8988T (cell line): ENCODE data around the gene SRXN1.
"Not testable (repeated sequence)": the region's sequence is repeated elsewhere in the genome, so short reads cannot be mapped to it uniquely, and the experiment has no call there.

Experiments
- DNase-seq: peaks from one replicate; pipeline ENCODE4 v3.0.0; 2011

SRXN1 gene

DNA sequence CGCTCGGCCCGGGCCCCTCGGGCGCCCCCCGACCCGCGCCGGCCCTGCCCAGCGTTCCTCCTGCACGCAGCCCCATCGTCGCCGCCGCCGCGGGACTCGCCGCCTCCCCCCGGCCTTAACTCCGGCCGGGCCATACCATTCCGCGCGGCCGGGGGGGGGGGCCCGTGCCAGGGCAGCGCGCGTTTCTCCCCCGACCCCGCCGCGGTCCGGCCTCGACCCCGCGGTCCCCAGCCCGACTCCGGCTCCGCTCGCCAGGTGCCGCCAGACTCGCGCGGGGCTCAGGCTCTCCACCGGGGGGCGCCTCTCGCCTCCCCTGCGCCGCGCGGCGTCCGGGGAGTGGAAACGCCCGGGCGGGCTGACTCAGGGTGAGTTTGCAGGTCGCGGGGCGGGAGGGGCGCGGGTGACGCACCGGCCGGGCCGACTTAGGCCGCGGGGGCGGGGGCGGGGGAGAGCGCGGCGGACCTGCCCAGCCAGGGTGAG, at the start of gene SRXN1:
TSS of gene SRXN1 (minus strand) at position 91 of the 480 bp plus-strand sequence. CDS start at position 76, 15 bp downstream.
- DNase-seq, result peak; percentile 95

GRCh38 chr20:701401-702129, 48.6 kb upstream of the SRXN1 start:
- no peak for DNase-seq

GRCh38 chr20:699811-700338, 46.9 kb upstream of the SRXN1 start:
- DNase-seq, result no peak

- DNase-seq, result no peak
Observed at GRCh38 chr20:699342-699741, 46.3 kb upstream of the SRXN1 start.

DNA sequence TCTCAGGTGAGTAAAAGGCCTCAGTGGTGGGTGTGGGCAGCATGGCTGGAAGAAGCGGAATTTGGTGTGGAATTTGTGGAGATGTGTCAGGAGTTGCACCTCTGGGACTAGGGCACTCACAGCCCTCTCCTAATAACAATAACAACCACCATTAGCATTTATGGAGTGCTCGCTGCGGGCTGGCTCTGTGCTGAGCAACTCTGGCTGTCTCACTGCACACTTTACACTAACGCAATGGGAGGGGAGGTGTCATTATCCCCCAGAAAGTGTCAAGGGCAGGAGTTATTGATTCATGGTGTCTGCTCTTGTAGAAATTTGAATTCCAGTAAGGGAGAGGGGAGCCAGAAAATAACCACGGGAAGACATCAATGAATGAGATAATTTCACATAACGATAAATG, 45.3 kb upstream of the SRXN1 start:
- DNase-seq, result no peak

GRCh38 chr20:697826-698225, 44.8 kb upstream of the SRXN1 start:
- DNase-seq, result no peak

DNA sequence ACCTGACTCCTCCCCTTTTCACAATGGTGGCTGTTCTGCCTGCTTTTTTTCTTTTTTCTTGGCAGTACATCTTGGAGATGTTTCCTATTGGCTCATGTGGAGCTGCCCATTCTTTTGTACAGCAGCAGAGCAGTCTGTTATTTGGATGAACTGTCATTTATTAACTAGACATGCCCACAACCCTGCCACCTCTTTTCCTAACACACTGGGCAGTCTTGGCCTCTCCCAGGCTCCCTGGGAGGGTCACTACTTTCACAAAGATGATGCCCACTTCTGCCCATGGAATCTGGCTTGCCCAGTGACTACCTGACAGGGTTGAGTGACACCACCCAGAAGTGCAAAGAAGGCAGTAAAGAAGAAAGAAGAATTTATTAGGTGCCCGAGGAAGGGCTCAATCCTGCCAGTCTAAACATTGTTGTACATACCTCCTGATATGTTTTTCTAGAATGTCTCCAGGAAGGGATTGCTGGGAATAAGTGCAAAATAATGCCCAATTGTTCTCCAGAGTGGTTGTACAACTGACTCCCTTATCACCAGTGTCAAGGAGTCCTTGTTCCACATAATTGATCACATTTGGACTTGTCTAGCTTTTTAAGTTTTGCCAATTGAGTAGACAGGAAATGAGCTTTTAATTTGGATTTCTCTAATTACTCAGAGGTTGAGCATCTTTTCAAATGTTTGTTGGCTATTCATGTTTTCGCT, 42.3 kb upstream of the SRXN1 start:
- no peak for DNase-seq

- no peak for DNase-seq
Observed at GRCh38 chr20:694496-694895, 41.5 kb upstream of the SRXN1 start.

DNA sequence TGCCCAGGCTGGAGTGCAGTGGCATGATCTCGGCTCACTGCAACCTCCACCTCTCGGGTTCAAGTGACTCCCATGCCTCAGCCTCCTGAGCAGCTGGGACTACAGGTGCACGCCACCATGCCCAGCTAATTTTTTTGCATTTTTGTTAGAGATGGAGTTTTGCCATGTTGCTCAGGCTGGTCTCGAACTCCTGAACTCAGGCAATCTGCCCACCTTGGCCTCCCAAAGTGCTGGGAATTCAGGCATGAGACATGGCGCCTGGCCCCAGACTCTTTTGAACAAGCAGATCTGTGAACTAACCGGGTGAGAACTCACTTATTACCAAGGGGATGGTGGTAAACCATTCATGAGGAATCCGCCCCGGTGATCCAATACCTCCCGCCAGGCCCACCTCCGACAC, 40.8 kb upstream of the SRXN1 start:
- DNase-seq, result not testable (repeated sequence)

GRCh38 chr20:692044-692443, 39.0 kb upstream of the SRXN1 start:
- no peak for DNase-seq

- DNase-seq, result no peak
Observed at GRCh38 chr20:689947-690346, 36.9 kb upstream of the SRXN1 start.

GRCh38 chr20:689348-689747, 36.3 kb upstream of the SRXN1 start:
- no peak for DNase-seq

DNA sequence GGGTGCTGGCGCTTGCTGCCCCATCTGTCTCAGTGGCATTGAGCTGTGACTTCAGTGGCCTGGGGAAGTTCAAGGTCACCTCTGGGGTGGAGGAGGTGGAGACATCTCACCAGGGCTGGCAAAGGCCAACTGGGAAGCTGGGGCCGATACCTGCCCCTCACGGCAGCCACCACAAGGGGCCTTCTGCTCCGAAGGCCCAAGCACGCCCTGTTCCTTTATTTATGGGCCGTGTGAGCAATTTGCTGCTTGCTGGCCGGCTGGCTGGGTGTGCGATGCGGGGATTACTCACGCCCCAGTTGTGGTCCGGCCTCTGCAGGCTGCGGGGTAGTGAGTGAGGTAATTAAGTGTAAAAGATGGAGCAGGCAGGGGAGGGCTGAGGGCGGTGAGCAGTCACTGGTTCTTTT, 35.8 kb upstream of the SRXN1 start:
- no peak for DNase-seq

DNA sequence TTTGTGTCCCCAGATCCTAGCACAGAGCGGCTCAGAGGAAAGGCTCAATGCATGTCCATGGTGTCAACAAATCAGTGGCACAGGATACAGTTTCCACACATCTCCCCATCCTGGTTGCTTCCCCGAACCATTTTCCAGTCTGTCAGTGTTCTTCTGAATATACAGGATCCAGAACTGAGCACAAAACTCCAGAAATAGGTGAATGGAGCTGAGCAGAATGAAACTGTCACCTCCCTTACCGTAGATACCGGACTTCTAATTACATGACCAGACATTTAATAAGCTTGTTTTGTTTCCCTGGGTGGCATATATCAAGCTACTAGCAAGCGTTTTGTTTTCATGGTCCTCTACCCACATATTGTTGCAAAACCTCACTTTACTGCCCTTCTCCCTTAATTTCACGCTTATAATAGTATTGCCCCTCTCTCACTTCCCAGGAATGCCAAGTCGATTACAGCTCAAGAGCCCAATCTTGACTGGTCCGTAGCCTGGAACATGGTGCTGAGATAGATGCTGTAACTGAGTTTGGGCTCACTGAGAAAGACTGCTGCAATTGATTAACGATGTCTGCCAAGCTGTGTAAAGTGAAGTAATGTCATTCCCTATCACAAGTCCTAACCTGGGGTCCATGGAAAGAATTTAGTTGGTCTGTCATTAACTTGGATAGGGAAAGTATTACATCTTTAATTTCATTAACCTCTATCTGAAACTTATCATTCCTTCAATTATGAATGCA, 34.6 kb upstream of the SRXN1 start:
- no peak for DNase-seq

GRCh38 chr20:684676-685319, 31.8 kb upstream of the SRXN1 start:
- DNase-seq, result no peak

DNA sequence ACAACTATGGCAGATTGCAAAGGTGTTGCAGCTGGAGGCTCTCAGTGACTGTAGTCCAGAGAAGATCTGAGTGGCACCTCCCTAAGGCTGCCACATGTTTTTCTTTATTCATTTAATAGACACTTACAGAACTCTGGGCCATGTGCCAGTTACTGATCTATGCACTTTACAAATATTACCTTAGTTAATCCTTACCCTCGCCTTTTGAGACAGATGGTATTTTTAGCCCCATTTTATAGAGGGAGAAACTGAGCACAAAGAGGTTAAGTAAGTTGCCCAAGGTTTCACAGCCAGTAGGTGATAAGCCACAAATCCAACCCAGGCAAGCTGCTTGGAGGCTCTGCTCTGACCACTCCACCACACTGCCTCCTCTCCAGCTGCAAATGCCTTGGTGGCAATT, 29.1 kb upstream of the SRXN1 start:
- DNase-seq, result no peak

GRCh38 chr20:680638-681187, 27.7 kb upstream of the SRXN1 start:
- DNase-seq, result no peak

DNA sequence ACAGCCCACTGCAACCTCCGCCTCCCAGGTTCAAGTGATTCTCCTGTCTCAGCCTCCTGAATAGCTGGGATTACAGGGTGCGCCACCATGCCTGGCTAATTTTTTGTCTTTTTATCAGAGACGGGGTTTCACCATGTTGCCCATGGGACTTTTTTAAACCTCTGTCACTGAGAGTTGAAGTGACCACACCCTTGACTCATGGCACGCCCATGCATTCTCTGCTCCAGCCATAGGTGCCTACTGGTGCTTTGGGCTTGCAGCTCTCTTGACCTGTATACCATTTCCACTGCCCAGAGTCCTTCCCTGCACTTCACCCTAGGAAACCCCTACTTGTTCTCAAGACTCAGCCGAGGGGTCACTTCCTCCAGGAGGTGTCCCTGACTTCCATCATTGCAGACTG, 25.0 kb upstream of the SRXN1 start:
- no peak for DNase-seq

- no peak for DNase-seq
Observed at GRCh38 chr20:676967-677366, 24.0 kb upstream of the SRXN1 start.

DNA sequence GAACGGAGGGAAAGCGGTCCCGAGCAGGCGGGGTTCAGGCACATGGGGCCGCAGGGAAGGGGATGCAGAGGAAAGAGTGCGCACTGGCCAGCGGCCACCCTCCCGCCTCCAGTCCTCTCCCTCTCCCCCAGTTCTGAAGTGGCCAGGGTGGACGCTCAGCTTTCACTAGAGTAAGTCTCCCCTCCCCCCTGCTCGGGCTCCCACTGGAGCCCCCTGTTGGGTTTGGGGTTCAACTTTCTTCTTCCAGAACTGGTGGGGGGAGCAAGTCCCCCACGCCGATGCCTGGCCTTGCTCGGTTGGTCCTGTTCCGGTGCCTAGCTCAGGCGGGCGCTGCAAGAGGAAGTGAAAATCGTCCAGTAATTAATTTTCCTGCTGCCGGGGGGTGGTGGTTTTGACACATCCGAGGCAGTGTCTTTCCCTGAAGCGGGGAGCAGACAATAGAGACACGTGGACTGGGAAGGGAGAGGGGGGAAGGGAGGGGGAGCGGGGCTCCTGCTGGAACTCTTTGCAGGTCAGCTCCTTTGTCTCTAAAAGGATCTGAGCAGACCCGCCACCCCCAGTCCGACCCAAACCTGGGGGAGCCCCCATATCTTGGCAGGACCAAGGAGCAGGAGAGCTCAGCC, 23.4 kb upstream of the SRXN1 start:
- DNase-seq, result no peak

GRCh38 chr20:675453-676314, 22.7 kb upstream of the SRXN1 start, which contains the start of gene SCRT2:
TSS of gene SCRT2 (minus strand) at chr20:675802. CDS start at chr20:675601, 201 bp downstream.
- DNase-seq, result peak; percentile 84
